Endothelial cell of umbilical vein (primary cell): ENCODE measurements around the gene KCNK10. TPM values are rescaled to one million over a fixed set of nuclear protein-coding genes. Genes with fewer than 3 reads are reported as not detected.
"Not testable (repeated sequence)": the region's sequence is repeated elsewhere in the genome, so short reads cannot be mapped to it uniquely, and the experiment has no call there.

Experiments used
- BruUV-seq: library from RNA; stranded (reverse); fragments of 400-500 nt; replicated peaks from 2 replicates; lab custom pipeline; 2021; lab: Mats Ljungman, UMichigan
- CTCF ChIA-PET: fragments of 300-600, 350-600 bp; sonication (Branson Sonifier 250); formaldehyde crosslinking; loops from one replicate; lab custom pipeline; 2021; ENCODE audit warnings: antibody characterized with exemption, inconsistent platforms; lab: Charles Lee
- POLR2A ChIA-PET: fragments of 300-600, 350-600 bp; sonication (Branson Sonifier 250); formaldehyde crosslinking; loops from one replicate; lab custom pipeline; 2021; ENCODE audit warnings: antibody characterized with exemption, inconsistent platforms; lab: Charles Lee
- DNase-seq: peaks from one replicate; pipeline ENCODE4 v3.0.0-alpha.2; 2011; ENCODE audit warnings: low read depth, low spot score
- FAIRE-seq: peaks from 2 replicates; lab custom pipeline; 2011; peaks lifted over from hg19 to GRCh38; lab: Jason Lieb, UNC
- H2AFZ ChIP-seq: 2 replicates; pipeline ENCODE4 v1.6.0; 2012; ENCODE audit warnings: low read depth, low read length, control low read depth, inconsistent platforms
- H3K27ac ChIP-seq: 2 replicates; pipeline ENCODE4 v1.5.1; 2011; ENCODE audit warnings: low read depth, mild to moderate bottlenecking, control low read depth, low read length, moderate library complexity; ENCODE audit not compliant: insufficient read depth
- H3K27me3 ChIP-seq, 2 experiments: 2 replicates each; pipeline versions ENCODE4 v1.6.0 to v1.6.1; 2011; ENCODE audit warnings: low read length in 2 of 2, mixed read lengths in 1 of 2; ENCODE audit not compliant: control insufficient read depth in 2 of 2, insufficient read depth in 2 of 2
- H3K36me3 ChIP-seq, 2 experiments: 2 replicates in 1 of 2; 3 replicates in 1 of 2; pipeline ENCODE4 v1.5.1; 2011; ENCODE audit warnings: low read length in 2 of 2, mild to moderate bottlenecking in 1 of 2, moderate library complexity in 1 of 2; ENCODE audit not compliant: control insufficient read depth in 2 of 2, insufficient read depth in 2 of 2; ENCODE audit errors: extremely low read depth in 1 of 2
- H3K4me1 ChIP-seq: 3 replicates; pipeline ENCODE4 v1.5.1; 2011; ENCODE audit warnings: mild to moderate bottlenecking, low read length; ENCODE audit not compliant: control insufficient read depth, insufficient read depth; ENCODE audit errors: extremely low read depth
- H3K4me2 ChIP-seq: 2 replicates; pipeline ENCODE4 v1.6.1; 2011; ENCODE audit warnings: low read length, control low read depth, mixed read lengths; ENCODE audit not compliant: insufficient read depth
- H3K4me3 ChIP-seq, 3 experiments: fragments of 200-600 bp in 1 of 3; sonication (generic), shearing (Covaris generic) in 1 of 3; replicated peaks in 1 of 3; 2 replicates each; pipeline ENCODE4 v1.5.1; 2011 to 2016; ENCODE audit warnings: control low read depth in 3 of 3, low read length in 3 of 3, mild to moderate bottlenecking in 2 of 3, inconsistent platforms in 1 of 3, low read depth in 1 of 3, moderate library complexity in 1 of 3; ENCODE audit not compliant: insufficient read depth in 1 of 3
- H3K79me2 ChIP-seq: 2 replicates; pipeline ENCODE4 v1.6.0; 2012; ENCODE audit warnings: low read length, inconsistent platforms; ENCODE audit not compliant: control insufficient read depth, insufficient read depth
- H3K9ac ChIP-seq: replicated peaks from 2 replicates; pipeline ENCODE3; 2011; ENCODE audit warnings: low read length, control low read depth; ENCODE audit not compliant: insufficient read depth; ENCODE audit errors: extremely low read depth
- H3K9me1 ChIP-seq: replicated peaks from 3 replicates; pipeline ENCODE4 v1.6.0; 2011; ENCODE audit warnings: mild to moderate bottlenecking, low read length; ENCODE audit not compliant: control insufficient read depth, insufficient read depth; ENCODE audit errors: extremely low read depth
- H3K9me3 ChIP-seq: replicated peaks from 2 replicates; pipeline ENCODE4 v1.5.1; 2012; ENCODE audit warnings: low read length, inconsistent platforms; ENCODE audit not compliant: control insufficient read depth, insufficient read depth
- H4K20me1 ChIP-seq: replicated peaks from 2 replicates; pipeline ENCODE3; 2011; ENCODE audit warnings: mild to moderate bottlenecking, low read length; ENCODE audit not compliant: control insufficient read depth, insufficient read depth; ENCODE audit errors: extremely low read depth
- CTCF ChIP-seq, 2 donors: IDR thresholded peaks; 1 replicate in 1 of 2; 2 replicates in 1 of 2; pipeline ENCODE4 v1.5.1; 2011; ENCODE audit warnings: low read length in 2 of 2, mild to moderate bottlenecking in 2 of 2, moderate library complexity in 2 of 2, control low read depth in 1 of 2, inconsistent platforms in 1 of 2, low read depth in 1 of 2; ENCODE audit not compliant: insufficient read depth in 1 of 2; ENCODE audit errors: extremely low read depth in 1 of 2
- GATA2 ChIP-seq: IDR thresholded peaks from 2 replicates; pipeline ENCODE4 v1.7.0; 2011; ENCODE audit warnings: low read depth, mild to moderate bottlenecking, moderate library complexity, mixed read lengths, low read length; ENCODE audit not compliant: insufficient read length, insufficient read depth
- MAX ChIP-seq: IDR thresholded peaks from 2 replicates; pipeline ENCODE4 v1.6.1; 2011; ENCODE audit not compliant: insufficient read depth, insufficient read length
- dilution Hi-C: fragments of 300-500 bp; cut with MboI; formaldehyde crosslinking; loops from one replicate; pipeline ENCODE4 v1.15.0; 2019; ENCODE audit warnings: low sequenced_read_pairs; ENCODE audit not compliant: extremely low pct_ligation_motif_present
- intact Hi-C: fragments of 100-400 bp; cut with micrococcal nuclease; formaldehyde crosslinking; loops from one replicate; pipeline ENCODE4 v1.10.0; 2022
- polyA plus RNA-seq, 4 experiments: library from polyadenylated mRNA; depleted of rRNA in 3 of 4; stranded (reverse) in 3 of 4; unstranded in 1 of 4; fragments of >200 nt; gene quantifications; 2 replicates each; pipeline versions ENCODE4 v1.2.1 to v1.2.3, GENCODE V29; 2011 to 2012; ENCODE audit warnings: missing spikeins in 1 of 4
- total RNA-seq: library from RNA; stranded (reverse); gene quantifications from 2 replicates; pipeline ENCODE4 v1.2.3, GENCODE V29; 2021

Gene KCNK10
- total and polyA plus RNA-seq, 2 donors (not counting 3 experiments of a cell fraction or from before 2014, with no cell fraction given), result not detected

- no peak overlapping the region for H3K9ac ChIP-seq
- H2AFZ ChIP-seq, result no peak overlapping the region
Measured at GRCh38 chr14:88264116-88264515, 59.0 kb downstream of the KCNK10 start.

GRCh38 chr14:88261302-88261701 lies 61.8 kb downstream of the KCNK10 start:
- dilution Hi-C loops, H3K9me1 ChIP-seq, H3K4me3 ChIP-seq, H3K36me3 ChIP-seq, CTCF ChIA-PET, H2AFZ ChIP-seq, H3K9ac ChIP-seq, H3K27me3 ChIP-seq, BruUV-seq, H3K4me1 ChIP-seq, H4K20me1 ChIP-seq, FAIRE-seq, DNase-seq, H3K4me2 ChIP-seq, H3K27ac ChIP-seq, intact Hi-C loops, POLR2A ChIA-PET, H3K9me3 ChIP-seq, H3K79me2 ChIP-seq: not testable (repeated sequence)

More at GRCh38 chr14:88264116-88264515, 59.0 kb downstream of the KCNK10 start:
- no TSS peak for BruUV-seq
- no peak for DNase-seq
- Histone ChIP-seq H3K27ac (no peak overlapping the region), H3K36me3 (no peaks in the 10 kb centered on the region), H3K79me2 (no peaks in the 10 kb centered on the region), H3K9me1 (no peaks in the 10 kb centered on the region), H4K20me1 (no peaks in the 10 kb centered on the region), H3K4me2 (no peak overlapping the region), H3K4me1 (no peaks in the 10 kb centered on the region), H3K9me3 (no peaks in the 10 kb centered on the region), H3K27me3 (no peaks in the 10 kb centered on the region), H3K4me3 (no peak overlapping the region)
- dilution Hi-C loops, result no loop called here
- POLR2A ChIA-PET, result no interaction called here
- no peak for FAIRE-seq
- TF ChIP-seq CTCF (IDR thresholded peaks at IDR 0.05; ENCODE audit: extremely low read depth in 1 of 2, insufficient read depth in 1 of 2, low read depth in 1 of 2, low read length in 2 of 2), result no peak
- TF ChIP-seq GATA2, result no peak
- no peak for TF ChIP-seq MAX
- intact Hi-C loops, result no loop called here
- CTCF ChIA-PET, result interaction anchor here (0.5 kb wide), 1 partner anchor 574 kb away, joined by 4 read pairs; no protein-coding TSS in a partner anchor
